Endodermal cell (in vitro differentiated cells): ENCODE results near the gene GJB5. TPM values are rescaled to one million over a fixed set of nuclear protein-coding genes. Genes with fewer than 3 reads are reported as not detected.

Source experiments
- DNase-seq: peaks from one replicate; pipeline ENCODE4 v3.0.0-alpha.2; 2017
- H3K27ac ChIP-seq: 2 replicates; pipeline ENCODE4 v1.5.1; 2013; ENCODE audit warnings: mild to moderate bottlenecking, low read depth, low read length, moderate library complexity
- H3K27me3 ChIP-seq: 2 replicates; pipeline ENCODE4 v1.6.1; 2013; ENCODE audit warnings: mild to moderate bottlenecking, low read length, moderate library complexity; ENCODE audit not compliant: insufficient read depth, control insufficient read depth, poor library complexity, severe bottlenecking
- H3K36me3 ChIP-seq: 2 replicates; pipeline ENCODE4 v1.7.0; 2013; ENCODE audit warnings: mild to moderate bottlenecking, low read length, moderate library complexity; ENCODE audit not compliant: control insufficient read depth, insufficient read depth
- H3K4me1 ChIP-seq: one replicate; pipeline ENCODE4 v1.7.0; 2013; ENCODE audit warnings: low read length; ENCODE audit not compliant: control insufficient read depth, insufficient read depth
- H3K4me3 ChIP-seq: 2 replicates; pipeline ENCODE4 v1.5.1; 2013; ENCODE audit warnings: mild to moderate bottlenecking, low read length, moderate library complexity
- H3K9ac ChIP-seq: 2 replicates; pipeline ENCODE4 v1.6.1; 2013; ENCODE audit warnings: mild to moderate bottlenecking, low read length, moderate library complexity; ENCODE audit not compliant: poor library complexity, severe bottlenecking; ENCODE audit errors: extremely low read depth
- H3K9me3 ChIP-seq: 2 replicates; pipeline ENCODE4 v1.6.1; 2013; ENCODE audit warnings: mild to moderate bottlenecking, low read length, moderate library complexity; ENCODE audit not compliant: control insufficient read depth
- H3K27ac Mint-ChIP-seq: 2 replicates; pipeline ENCODE4 v1.8.0; 2020; ENCODE audit warnings: mixed read lengths
- H3K27me3 Mint-ChIP-seq: 2 replicates; pipeline ENCODE4 v1.8.0; 2021; ENCODE audit warnings: mild to moderate bottlenecking, mixed read lengths; ENCODE audit not compliant: insufficient read depth
- H3K36me3 Mint-ChIP-seq: 2 replicates; pipeline ENCODE4 v1.8.0; 2020; ENCODE audit warnings: low read depth, mixed read lengths
- H3K4me1 Mint-ChIP-seq: 2 replicates; pipeline ENCODE4 v1.8.0; 2020; ENCODE audit warnings: mixed read lengths
- H3K4me3 Mint-ChIP-seq: 2 replicates; pipeline ENCODE4 v1.8.0; 2020; ENCODE audit warnings: mild to moderate bottlenecking, moderate library complexity, mixed read lengths
- H3K9me3 Mint-ChIP-seq: 2 replicates; pipeline ENCODE4 v1.8.0; 2020; ENCODE audit warnings: mild to moderate bottlenecking, mixed read lengths
- WGBS, 2 experiments: methylation state at CpG; one replicate each; pipeline versions ENCODE4 v1.1.5 to v1.1.7; 2013; ENCODE audit warnings: missing lambda C conversion rate in 2 of 2, mixed read lengths in 1 of 2; ENCODE audit not compliant: insufficient coverage in 1 of 2, insufficient read length in 1 of 2; 5-methylcytosine and 5-hydroxymethylcytosine counted together
- total RNA-seq, 2 donors: library from RNA; stranded (reverse); fragmentation: NEBNext Ultra II Directional in 1 of 2; extraction: Animal tissue kit (Norgen Biotek cat#: 25700) in 1 of 2; gene quantifications; 2 replicates in 1 of 2; 3 replicates in 1 of 2; pipeline ENCODE4 v1.2.1, GENCODE V29; 2021
- TF ChIP-seq, protein P1 (sequence below): fragments of 200-600 bp; sonication (generic); conservative IDR thresholded peaks from 2 replicates; pipeline ENCODE4 v1.5.0; 2021; ENCODE audit warnings: antibody characterized with exemption, mild to moderate bottlenecking

GJB5 gene
- total RNA-seq, 2 donors from 2014 or later, result 0.20 to 0.42 TPM

- H3K36me3 ChIP-seq, result no peaks in the 10 kb centered on the region
- H3K9me3 ChIP-seq, result peaks cover 8% of the 10 kb centered on the region
- H3K4me3 ChIP-seq, result peak overlapping the region; percentile 36
- TF ChIP-seq, protein P1, sequence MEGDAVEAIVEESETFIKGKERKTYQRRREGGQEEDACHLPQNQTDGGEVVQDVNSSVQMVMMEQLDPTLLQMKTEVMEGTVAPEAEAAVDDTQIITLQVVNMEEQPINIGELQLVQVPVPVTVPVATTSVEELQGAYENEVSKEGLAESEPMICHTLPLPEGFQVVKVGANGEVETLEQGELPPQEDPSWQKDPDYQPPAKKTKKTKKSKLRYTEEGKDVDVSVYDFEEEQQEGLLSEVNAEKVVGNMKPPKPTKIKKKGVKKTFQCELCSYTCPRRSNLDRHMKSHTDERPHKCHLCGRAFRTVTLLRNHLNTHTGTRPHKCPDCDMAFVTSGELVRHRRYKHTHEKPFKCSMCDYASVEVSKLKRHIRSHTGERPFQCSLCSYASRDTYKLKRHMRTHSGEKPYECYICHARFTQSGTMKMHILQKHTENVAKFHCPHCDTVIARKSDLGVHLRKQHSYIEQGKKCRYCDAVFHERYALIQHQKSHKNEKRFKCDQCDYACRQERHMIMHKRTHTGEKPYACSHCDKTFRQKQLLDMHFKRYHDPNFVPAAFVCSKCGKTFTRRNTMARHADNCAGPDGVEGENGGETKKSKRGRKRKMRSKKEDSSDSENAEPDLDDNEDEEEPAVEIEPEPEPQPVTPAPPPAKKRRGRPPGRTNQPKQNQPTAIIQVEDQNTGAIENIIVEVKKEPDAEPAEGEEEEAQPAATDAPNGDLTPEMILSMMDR, result no peak
- H3K36me3 Mint-ChIP-seq, result no peaks in the 10 kb centered on the region
- H3K4me1 ChIP-seq, result peaks cover 12% of the 10 kb centered on the region
- no peaks in the 10 kb centered on the region for H3K27me3 Mint-ChIP-seq
- H3K27ac ChIP-seq, result no peak overlapping the region
- H3K27ac Mint-ChIP-seq, result peak overlapping the region; percentile 91
- WGBS, 2 experiments, result 25 to 55% methylated on average over 8 of the region's 8 CpGs
- DNase-seq, result peak; percentile 82
- peaks cover 47% of the 10 kb centered on the region for H3K4me1 Mint-ChIP-seq
- H3K9me3 Mint-ChIP-seq, result no peaks in the 10 kb centered on the region
- peak overlapping the region; percentile 15 for H3K4me3 Mint-ChIP-seq
- H3K9ac ChIP-seq, result no peak overlapping the region
- no peaks in the 10 kb centered on the region for H3K27me3 ChIP-seq
Measured at GRCh38 chr1:34749992-34750391, 4.9 kb upstream of the GJB5 start.

DNA sequence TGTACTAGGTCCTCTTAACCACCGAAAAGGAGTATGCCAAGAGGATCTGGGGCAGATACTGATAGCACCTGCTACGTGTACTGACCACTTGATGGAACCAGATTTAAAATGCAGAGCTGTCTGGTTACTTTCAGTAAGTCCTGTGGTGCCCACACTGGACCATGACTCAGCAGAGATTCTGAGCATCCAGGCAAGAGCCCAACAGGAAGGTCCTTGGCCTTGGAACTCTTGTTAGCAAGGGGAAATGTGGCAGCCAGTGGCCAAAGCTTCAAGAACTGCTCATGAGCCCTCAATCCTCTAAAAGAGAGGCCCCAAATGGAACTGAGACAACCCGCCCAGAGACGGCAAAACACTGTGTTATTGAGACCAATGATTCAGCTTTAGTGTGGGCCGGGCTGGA lies 4.2 kb upstream of the GJB5 start:
- TF ChIP-seq, protein P1, result no peak
- 84 to 90% methylated on average over 1 to 5 of the region's 5 CpGs for WGBS, 2 experiments

GRCh38 chr1:34753163-34753562 lies 1.7 kb upstream of the GJB5 start:
- peaks cover 12% of the 10 kb centered on the region for H3K4me1 ChIP-seq
- H3K9ac ChIP-seq, result no peak overlapping the region
- Mint-ChIP-seq H3K4me3 (no peak overlapping the region), H3K4me1 (peaks cover 40% of the 10 kb centered on the region), H3K27me3 (no peaks in the 10 kb centered on the region), H3K9me3 (no peaks in the 10 kb centered on the region), H3K36me3 (no peaks in the 10 kb centered on the region), H3K27ac (no peak overlapping the region)
- H3K36me3 ChIP-seq, result no peaks in the 10 kb centered on the region
- peaks cover 8% of the 10 kb centered on the region for H3K9me3 ChIP-seq
- no peaks in the 10 kb centered on the region for H3K27me3 ChIP-seq
- DNase-seq, result no peak
- TF ChIP-seq, protein P1, result no peak
- 80 to 89% methylated on average over 1 to 3 of the region's 3 CpGs for WGBS, 2 experiments
- H3K4me3 ChIP-seq, result peak overlapping the region; percentile 5
- H3K27ac ChIP-seq, result no peak overlapping the region

More for the DNA sequence above, 4.2 kb upstream of the GJB5 start:
- Histone ChIP-seq H3K4me1 (peaks cover 12% of the 10 kb centered on the region), H3K9me3 (peaks cover 8% of the 10 kb centered on the region), H3K27ac (no peak overlapping the region), H3K4me3 (peak overlapping the region; percentile 36), H3K36me3 (no peaks in the 10 kb centered on the region), H3K9ac (no peak overlapping the region), H3K27me3 (no peaks in the 10 kb centered on the region)
- peaks cover 49% of the 10 kb centered on the region for H3K4me1 Mint-ChIP-seq
- no peaks in the 10 kb centered on the region for H3K36me3 Mint-ChIP-seq
- no peak for DNase-seq
- H3K27me3 Mint-ChIP-seq, result no peaks in the 10 kb centered on the region
- peak overlapping the region; percentile 91 for H3K27ac Mint-ChIP-seq
- no peaks in the 10 kb centered on the region for H3K9me3 Mint-ChIP-seq
- H3K4me3 Mint-ChIP-seq, result no peak overlapping the region
